ENCODE measurements around the gene ATP6V0C.
A peak's percentile ranks its signal among the peaks of the same experiment; 100 is the strongest.

The ATP6V0C gene

DNA sequence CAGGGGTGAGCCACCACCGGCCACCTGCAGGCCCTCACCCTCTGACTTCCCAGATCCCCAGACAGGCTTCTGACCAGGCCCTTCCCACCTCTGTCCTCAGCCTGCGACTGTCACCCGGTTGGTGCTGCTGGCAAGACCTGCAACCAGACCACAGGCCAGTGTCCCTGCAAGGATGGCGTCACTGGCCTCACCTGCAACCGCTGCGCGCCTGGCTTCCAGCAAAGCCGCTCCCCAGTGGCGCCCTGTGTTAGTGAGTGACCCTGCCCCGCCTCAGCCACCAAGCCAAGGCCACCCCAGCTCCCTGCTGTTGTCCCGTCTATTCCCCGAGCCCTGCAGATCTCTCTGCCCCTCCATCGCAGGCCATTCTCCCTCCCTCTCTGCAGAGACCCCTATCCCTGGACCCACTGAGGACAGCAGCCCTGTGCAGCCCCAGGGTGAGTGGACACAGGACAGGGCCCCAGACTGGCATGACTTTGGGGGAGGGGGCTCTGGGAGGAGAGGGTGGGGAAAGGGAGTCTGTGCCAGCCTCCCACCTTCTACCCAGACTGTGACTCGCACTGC lies 40.8 kb upstream of the ATP6V0C start:
- H3K27me3 ChIP-seq = peaks cover 0 to 54% (median 0%) of the 10 kb centered on the region in 11 experiments; a peak in 8 of 22 replicates
- H3K36me3 ChIP-seq = peaks cover 0 to 15% (median 0%) of the 10 kb centered on the region in 11 experiments; a peak in 7 of 22 replicates
- no peaks in the 10 kb centered on the region for H3K9me3 ChIP-seq (replicated peaks in 1 of 11)
- H3K4me3 ChIP-seq = peak overlapping the region; percentile 74 to 95 (median 84); a peak in 17 of 20 replicates
- peak overlapping the region in 2 of 11 experiments; percentile 94; a peak in 1 of 22 replicates for H3K27ac ChIP-seq
- TF ChIP-seq Cebpa-rat (IDR thresholded peaks at IDR 0.05) = no peak
- H3K4me1 ChIP-seq = peaks cover 67 to 90% (median 82%) of the 10 kb centered on the region in 10 experiments
- H4K20me1 ChIP-seq = peaks cover 19 to 75% (median 47%) of the 10 kb centered on the region in 11 experiments; a peak in 20 of 22 replicates
- peak overlapping the region in 9 of 11 experiments; percentile 43 to 96 (median 93); a peak in 14 of 22 replicates for H3K9ac ChIP-seq
- H3K4me2 ChIP-seq = peak overlapping the region; percentile 97 to 100 (median 100)

DNA sequence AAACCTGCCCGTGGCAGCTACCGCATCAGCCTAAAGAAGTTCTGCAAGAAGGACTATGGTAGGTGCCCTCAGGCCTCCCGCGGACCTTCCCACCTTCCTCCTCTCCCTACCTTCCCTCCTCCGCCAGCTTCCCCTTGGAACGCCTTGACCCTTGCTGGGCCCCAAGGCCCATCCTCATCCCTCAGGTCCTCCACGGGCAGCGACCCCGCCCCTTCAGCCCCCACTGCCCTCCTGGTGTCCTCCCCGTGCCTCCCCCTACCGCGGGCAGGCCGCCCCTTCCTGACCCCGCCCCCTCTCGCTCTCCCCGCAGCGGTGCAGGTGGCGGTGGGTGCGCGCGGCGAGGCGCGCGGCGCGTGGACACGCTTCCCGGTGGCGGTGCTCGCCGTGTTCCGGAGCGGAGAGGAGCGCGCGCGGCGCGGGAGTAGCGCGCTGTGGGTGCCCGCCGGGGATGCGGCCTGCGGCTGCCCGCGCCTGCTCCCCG lies 40.3 kb upstream of the ATP6V0C start:
- Histone ChIP-seq H3K27me3 (peaks cover 0 to 49% (median 0%) of the 10 kb centered on the region in 11 experiments; a peak in 8 of 22 replicates), H3K9ac (peak overlapping the region; percentile 35 to 96 (median 92); a peak in 19 of 22 replicates), H3K9me3 (replicated peaks in 1 of 11) (no peaks in the 10 kb centered on the region), H3K4me3 (peak overlapping the region; percentile 74 to 95 (median 84)), H3K4me1 (peaks cover 66 to 90% (median 81%) of the 10 kb centered on the region in 10 experiments), H3K4me2 (peak overlapping the region; percentile 97 to 100 (median 100)), H3K36me3 (peaks cover 0 to 20% (median 0%) of the 10 kb centered on the region in 11 experiments; a peak in 7 of 22 replicates), H3K27ac (peak overlapping the region in 8 of 11 experiments; percentile 93 to 96 (median 94); a peak in 15 of 22 replicates), H4K20me1 (peaks cover 19 to 77% (median 51%) of the 10 kb centered on the region in 11 experiments; a peak in 21 of 22 replicates)
- no peak for TF ChIP-seq Cebpa-rat (IDR thresholded peaks at IDR 0.05)

- Histone ChIP-seq H3K27me3 (peaks cover 0 to 41% (median 0%) of the 10 kb centered on the region in 11 experiments; a peak in 8 of 22 replicates), H3K27ac (peak overlapping the region; percentile 81 to 96 (median 94)), H3K9me3 (replicated peaks in 1 of 11) (no peaks in the 10 kb centered on the region), H3K4me2 (peak overlapping the region; percentile 97 to 100 (median 100)), H3K9ac (peak overlapping the region; percentile 88 to 96 (median 92)), H3K36me3 (peaks cover 0 to 27% (median 6%) of the 10 kb centered on the region in 11 experiments; a peak in 13 of 22 replicates), H4K20me1 (peaks cover 19 to 80% (median 59%) of the 10 kb centered on the region in 11 experiments; a peak in 21 of 22 replicates), H3K4me3 (peak overlapping the region; percentile 74 to 95 (median 84)), H3K4me1 (peaks cover 59 to 87% (median 75%) of the 10 kb centered on the region in 10 experiments)
- TF ChIP-seq Cebpa-rat (IDR thresholded peaks at IDR 0.05) = no peak
Measured at GRCh38 chr16:2473999-2474876, 39.5 kb upstream of the ATP6V0C start.

GRCh38 chr16:2474877-2475412 lies 38.8 kb upstream of the ATP6V0C start, which contains the start of gene TBC1D24:
TSS of gene TBC1D24 (plus strand) at chr16:2475127. CDS start at chr16:2496149, 21,022 bp downstream.
- Histone ChIP-seq H3K36me3 (peaks cover 0 to 34% (median 13%) of the 10 kb centered on the region in 11 experiments; a peak in 14 of 22 replicates), H3K4me3 (peak within 1 kb of the TSS; percentile 74 to 95 (median 84)), H3K27me3 (peaks cover 0 to 34% (median 0%) of the 10 kb centered on the region in 11 experiments; a peak in 8 of 22 replicates), H3K4me1 (peaks cover 52 to 82% (median 70%) of the 10 kb centered on the region in 10 experiments), H3K9ac (peak within 1 kb of the TSS; percentile 88 to 96 (median 92)), H3K4me2 (peak within 1 kb of the TSS; percentile 99 to 100 (median 100)), H3K27ac (peak within 1 kb of the TSS; percentile 81 to 96 (median 94)), H3K9me3 (replicated peaks in 1 of 11) (no peaks in the 10 kb centered on the region), H4K20me1 (peaks cover 19 to 80% (median 66%) of the 10 kb centered on the region in 11 experiments; a peak in 21 of 22 replicates)
- no peak for TF ChIP-seq Cebpa-rat (IDR thresholded peaks at IDR 0.05)

DNA sequence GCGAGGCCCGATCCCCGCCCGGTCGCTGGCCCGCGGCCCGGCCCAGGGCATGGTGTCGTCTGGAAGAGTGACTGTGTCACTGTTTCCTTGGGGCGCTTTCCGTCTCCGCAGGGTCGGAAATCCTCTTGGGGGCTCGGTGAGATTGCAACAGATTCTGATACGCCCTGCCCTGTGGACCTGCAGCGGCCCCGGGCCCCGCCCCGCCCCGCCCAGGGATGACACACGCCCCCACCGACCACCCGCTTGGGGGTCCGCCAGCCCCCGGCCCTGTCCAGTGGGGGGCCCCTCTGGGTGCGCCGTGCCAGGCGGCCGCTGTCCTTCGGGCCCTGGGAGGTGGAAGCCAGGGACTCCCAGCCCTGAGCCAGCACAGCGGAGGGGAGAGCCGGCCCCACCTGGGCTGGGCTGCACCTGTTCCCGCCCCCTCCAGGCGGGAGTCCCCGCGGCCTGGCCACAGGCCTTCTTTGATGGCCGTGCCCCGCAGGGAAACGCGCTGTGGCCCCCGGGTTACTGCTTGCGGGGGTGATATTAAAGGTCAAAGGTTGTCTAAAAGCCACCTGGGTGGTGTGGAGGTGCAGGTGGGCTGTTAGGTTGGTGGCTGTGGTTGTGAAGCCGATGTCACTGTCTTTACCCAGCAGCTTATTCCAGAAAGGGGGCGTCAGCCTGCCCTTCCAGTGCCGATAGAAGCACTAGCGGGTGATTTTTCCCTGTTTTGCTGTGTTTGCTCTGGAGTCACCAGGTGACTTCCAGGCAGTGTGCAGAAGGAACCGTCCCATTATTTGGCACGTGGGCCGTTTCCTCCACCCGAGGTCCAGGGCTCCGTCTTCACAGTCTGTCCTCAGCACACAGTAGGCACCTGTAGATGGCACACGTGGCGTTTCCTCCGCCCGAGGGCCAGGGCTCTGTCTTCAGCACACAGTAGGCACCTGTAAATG lies 38.1 kb upstream of the ATP6V0C start:
- Histone ChIP-seq H3K27me3 (peaks cover 0 to 27% (median 0%) of the 10 kb centered on the region in 11 experiments; a peak in 8 of 22 replicates), H3K36me3 (peaks cover 0 to 41% (median 19%) of the 10 kb centered on the region in 11 experiments; a peak in 14 of 22 replicates), H4K20me1 (peaks cover 19 to 80% (median 73%) of the 10 kb centered on the region in 11 experiments; a peak in 21 of 22 replicates), H3K4me2 (peak overlapping the region; percentile 99 to 100 (median 100)), H3K9me3 (replicated peaks in 1 of 11) (no peaks in the 10 kb centered on the region), H3K4me3 (peak overlapping the region; percentile 74 to 95 (median 84)), H3K4me1 (peaks cover 51 to 79% (median 66%) of the 10 kb centered on the region in 10 experiments), H3K9ac (peak overlapping the region; percentile 88 to 96 (median 92)), H3K27ac (peak overlapping the region; percentile 42 to 96 (median 94); a peak in 20 of 22 replicates)
- peak in 2 of 11 experiments; percentile 16 to 30; a peak in 1 of 22 replicates for TF ChIP-seq Cebpa-rat (IDR thresholded peaks at IDR 0.05)

- Histone ChIP-seq H3K9ac (peak overlapping the region; percentile 88 to 96 (median 92); a peak in 19 of 22 replicates), H4K20me1 (peaks cover 19 to 82% (median 80%) of the 10 kb centered on the region in 11 experiments; a peak in 21 of 22 replicates), H3K27me3 (peaks cover 0 to 20% (median 0%) of the 10 kb centered on the region in 11 experiments; a peak in 8 of 22 replicates), H3K4me1 (peaks cover 49 to 80% (median 64%) of the 10 kb centered on the region in 10 experiments), H3K36me3 (peaks cover 0 to 48% (median 26%) of the 10 kb centered on the region in 11 experiments; a peak in 15 of 22 replicates), H3K4me3 (peak overlapping the region; percentile 74 to 95 (median 84); a peak in 16 of 20 replicates), H3K9me3 (replicated peaks in 1 of 11) (no peaks in the 10 kb centered on the region), H3K4me2 (peak overlapping the region; percentile 99 to 100 (median 100)), H3K27ac (peak overlapping the region in 3 of 11 experiments; percentile 93 to 95 (median 94); a peak in 3 of 22 replicates)
- TF ChIP-seq Cebpa-rat (IDR thresholded peaks at IDR 0.05) = no peak
Measured at GRCh38 chr16:2476345-2476720, 37.4 kb upstream of the ATP6V0C start.

DNA sequence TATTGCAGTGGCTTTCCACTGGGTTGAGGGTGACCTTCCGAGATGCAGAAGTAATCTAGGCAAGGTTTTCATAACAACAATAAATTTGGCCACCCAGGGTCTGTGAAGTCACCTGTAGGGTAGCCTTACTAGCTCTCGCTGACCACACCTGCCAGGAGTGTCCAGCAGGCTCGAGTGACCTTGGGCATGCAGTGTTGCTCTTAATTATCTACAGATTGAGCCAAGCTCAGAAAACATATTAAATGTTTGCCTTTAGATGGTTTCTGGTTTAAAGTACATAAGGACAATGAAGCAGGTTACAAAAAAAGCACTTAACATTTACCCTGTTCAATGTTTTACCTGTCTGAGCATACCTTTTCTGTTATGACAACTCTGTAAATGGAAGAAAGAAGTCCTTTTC lies 37.0 kb upstream of the ATP6V0C start:
- Histone ChIP-seq H3K9me3 (replicated peaks in 1 of 11) (no peaks in the 10 kb centered on the region), H3K27me3 (peaks cover 0 to 16% (median 0%) of the 10 kb centered on the region in 11 experiments; a peak in 8 of 22 replicates), H4K20me1 (peaks cover 19 to 84% (median 80%) of the 10 kb centered on the region in 11 experiments; a peak in 21 of 22 replicates), H3K9ac (peak overlapping the region in 7 of 11 experiments; percentile 90 to 96 (median 96); a peak in 12 of 22 replicates), H3K36me3 (peaks cover 0 to 52% (median 27%) of the 10 kb centered on the region in 11 experiments; a peak in 15 of 22 replicates), H3K4me2 (peak overlapping the region; percentile 99 to 100 (median 100)), H3K4me1 (peaks cover 45 to 80% (median 64%) of the 10 kb centered on the region in 10 experiments), H3K4me3 (peak overlapping the region in 2 of 10 experiments; percentile 85 to 95; a peak in 1 of 20 replicates), H3K27ac (no peak overlapping the region)
- TF ChIP-seq Cebpa-rat (IDR thresholded peaks at IDR 0.05) = no peak
